Measurements from ENCODE around the gene IGDCC3. TPM values are rescaled to one million over a fixed set of nuclear protein-coding genes. Genes with fewer than 3 reads are reported as not detected.
A peak's percentile ranks its signal among the peaks of the same experiment; 100 is the strongest.

The IGDCC3 gene
- total and polyA plus RNA-seq, 2 of the 8 experiments (the other 6 are each of a cell fraction or from before 2014, with no cell fraction given): 26.8 to 45.7 TPM

DNA sequence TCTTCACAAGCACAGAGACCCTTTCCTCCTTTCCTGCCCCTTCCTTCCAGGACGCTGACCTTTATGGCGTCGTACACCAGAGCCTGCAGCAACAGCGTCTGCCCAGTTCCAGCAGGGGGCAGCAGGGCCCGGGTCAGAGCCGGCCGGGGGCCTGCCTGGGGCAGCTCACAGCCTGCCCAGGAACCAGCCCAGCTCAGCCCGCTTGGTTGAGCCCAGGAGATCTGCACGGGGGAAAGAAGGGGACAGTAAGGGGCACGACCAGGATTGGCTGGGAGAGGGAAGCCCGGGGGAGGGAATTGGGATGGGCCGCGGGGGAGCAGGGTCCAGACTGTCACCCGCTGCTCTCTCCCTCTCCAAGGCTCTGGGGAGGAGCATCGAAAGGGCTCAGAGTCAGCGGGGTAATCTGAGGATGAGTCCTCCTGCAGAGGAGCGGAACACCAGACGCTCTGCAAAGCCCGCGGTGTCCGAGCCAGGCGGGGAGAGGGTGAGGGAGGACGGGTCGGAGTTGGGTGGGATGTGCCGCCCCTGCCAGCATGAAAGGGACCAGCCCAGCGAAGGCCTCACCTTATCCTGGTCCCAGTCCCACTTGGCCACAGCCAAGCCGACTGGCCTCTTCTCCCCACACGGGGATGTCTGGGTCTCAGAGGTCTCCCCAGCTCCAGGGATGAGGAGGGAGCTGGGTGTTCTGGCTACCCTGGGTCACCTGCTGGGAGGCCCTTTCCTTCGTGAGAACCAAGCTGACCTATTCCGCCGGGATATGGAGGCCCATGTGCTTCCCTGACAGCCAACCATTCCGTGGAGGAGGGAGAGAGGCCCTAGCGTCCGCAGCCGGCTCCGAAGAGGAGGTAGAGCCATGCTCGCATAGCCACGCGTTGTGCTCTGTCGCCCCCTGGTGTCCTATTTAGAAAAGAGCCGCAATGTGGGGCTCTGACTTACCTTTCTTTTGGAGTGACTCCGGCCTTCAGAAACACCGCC lies 7.4 kb upstream of the IGDCC3 start (continued):
- TF ChIP-seq, protein P1, sequence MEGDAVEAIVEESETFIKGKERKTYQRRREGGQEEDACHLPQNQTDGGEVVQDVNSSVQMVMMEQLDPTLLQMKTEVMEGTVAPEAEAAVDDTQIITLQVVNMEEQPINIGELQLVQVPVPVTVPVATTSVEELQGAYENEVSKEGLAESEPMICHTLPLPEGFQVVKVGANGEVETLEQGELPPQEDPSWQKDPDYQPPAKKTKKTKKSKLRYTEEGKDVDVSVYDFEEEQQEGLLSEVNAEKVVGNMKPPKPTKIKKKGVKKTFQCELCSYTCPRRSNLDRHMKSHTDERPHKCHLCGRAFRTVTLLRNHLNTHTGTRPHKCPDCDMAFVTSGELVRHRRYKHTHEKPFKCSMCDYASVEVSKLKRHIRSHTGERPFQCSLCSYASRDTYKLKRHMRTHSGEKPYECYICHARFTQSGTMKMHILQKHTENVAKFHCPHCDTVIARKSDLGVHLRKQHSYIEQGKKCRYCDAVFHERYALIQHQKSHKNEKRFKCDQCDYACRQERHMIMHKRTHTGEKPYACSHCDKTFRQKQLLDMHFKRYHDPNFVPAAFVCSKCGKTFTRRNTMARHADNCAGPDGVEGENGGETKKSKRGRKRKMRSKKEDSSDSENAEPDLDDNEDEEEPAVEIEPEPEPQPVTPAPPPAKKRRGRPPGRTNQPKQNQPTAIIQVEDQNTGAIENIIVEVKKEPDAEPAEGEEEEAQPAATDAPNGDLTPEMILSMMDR (IDR thresholded peaks at IDR 0.05; ENCODE audit: control extremely low read depth in 1 of 3, insufficient read depth in 1 of 3, low read depth in 1 of 3, low read length in 3 of 3): peak; percentile 86 to 97 (median 96)
- TF ChIP-seq YY1 (IDR thresholded peaks at IDR 0.05; ENCODE audit: low read depth, low read length) (peak; percentile 79), SIRT6 (IDR thresholded peaks at IDR 0.05; ENCODE audit: low read length) (no peak), HDAC2 (IDR thresholded peaks at IDR 0.05; ENCODE audit: borderline replicate concordance in 1 of 2, low read depth in 2 of 2, low read length in 2 of 2) (0 out of 4 replicates have a peak, but pooled peaks have one; percentile 22 to 29), EP300 (IDR thresholded peaks at IDR 0.05; ENCODE audit: borderline replicate concordance in 1 of 2, low read depth in 2 of 2, low read length in 2 of 2) (0 out of 3 replicates have a peak, but pooled peaks of 1 of the 2 experiments have one; percentile 2), SP2 (IDR thresholded peaks at IDR 0.05; ENCODE audit: low read length) (no peak), MAFK (IDR thresholded peaks at IDR 0.05; ENCODE audit: low read depth, low read length) (no peak), BRCA1 (IDR thresholded peaks at IDR 0.05; ENCODE audit: low read depth, low read length) (no peak), FOSL1 (IDR thresholded peaks at IDR 0.05; ENCODE audit: insufficient read depth, low read depth, low read length) (no peak), RAD21 (IDR thresholded peaks at IDR 0.05 in 1 of 2, conservative IDR thresholded peaks at IDR 0.05 in 1 of 2; ENCODE audit: low read depth in 2 of 2, low read length in 2 of 2) (peak; percentile 96 to 97), BACH1 (IDR thresholded peaks at IDR 0.05; ENCODE audit: low read length) (no peak), TAF1 (IDR thresholded peaks at IDR 0.05; ENCODE audit: low read depth, low read length) (no peak), KDM5A (IDR thresholded peaks at IDR 0.05; ENCODE audit: low read length) (no peak)

All from H1 (cell line).